ENCODE data around the gene U2AF1L4. TPM values are rescaled to one million over a fixed set of nuclear protein-coding genes. Genes with fewer than 3 reads are reported as not detected.
A peak's percentile ranks its signal among the peaks of the same experiment; 100 is the strongest.
"Not testable (repeated sequence)": the region's sequence is repeated elsewhere in the genome, so short reads cannot be mapped to it uniquely, and the experiment has no call there.

Gene U2AF1L4
- total RNA-seq, 1 donor from 2014 or later, result 29.7 TPM

DNA sequence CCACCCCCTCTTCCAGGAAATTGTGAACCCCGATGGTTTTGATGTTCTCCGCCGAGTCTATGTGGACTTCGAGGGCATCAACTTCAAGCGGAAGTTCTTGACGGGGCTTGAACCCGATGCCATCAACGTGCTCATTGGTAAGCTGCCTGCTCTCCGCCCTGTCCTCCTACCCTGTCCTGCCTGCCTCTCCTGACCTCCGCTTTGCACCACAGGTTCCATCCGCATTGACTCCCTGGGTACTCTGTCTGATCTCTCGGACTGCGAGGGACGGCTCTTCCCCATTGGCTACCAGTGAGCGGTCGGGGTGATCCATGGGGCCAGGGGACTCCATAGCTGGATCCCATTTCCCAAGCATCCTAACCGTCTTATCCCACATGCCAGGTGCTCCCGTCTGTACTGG lies 14.9 kb downstream of the U2AF1L4 start:
- DNase-seq (ENCODE audit: low spot score), result no peak
- Mint-ChIP-seq H3K27me3 (ENCODE audit: insufficient read depth) (no peaks in the 10 kb centered on the region), H3K36me3 (ENCODE audit: low read depth) (peaks cover 60% of the 10 kb centered on the region), H3K9me3 (no peaks in the 10 kb centered on the region), H3K4me1 (ENCODE audit: low read depth) (no peaks in the 10 kb centered on the region), H3K4me3 (no peak overlapping the region), H3K27ac (no peak overlapping the region)
- intact Hi-C loops (cut with micrococcal nuclease), result no loop called here

DNA sequence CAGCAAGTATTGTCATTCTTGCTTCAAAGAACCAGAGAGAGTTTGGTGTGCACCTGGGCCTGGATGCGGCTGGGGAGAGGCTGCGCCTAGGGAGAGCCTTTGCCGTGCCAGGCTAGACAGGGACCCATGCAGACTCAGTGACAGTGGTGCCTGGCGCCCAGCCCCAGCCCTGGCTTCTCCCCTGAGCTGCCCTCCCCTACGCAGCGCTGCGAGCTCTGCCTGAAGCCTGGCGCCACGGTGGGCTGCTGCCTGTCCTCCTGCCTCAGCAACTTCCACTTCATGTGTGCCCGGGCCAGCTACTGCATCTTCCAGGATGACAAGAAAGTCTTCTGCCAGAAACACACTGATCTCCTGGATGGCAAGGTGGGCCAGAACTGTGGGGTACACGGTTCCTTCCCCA lies 15.5 kb downstream of the U2AF1L4 start:
- Mint-ChIP-seq H3K27me3 (ENCODE audit: insufficient read depth) (no peaks in the 10 kb centered on the region), H3K9me3 (no peaks in the 10 kb centered on the region), H3K4me1 (ENCODE audit: low read depth) (no peaks in the 10 kb centered on the region), H3K4me3 (no peak overlapping the region), H3K27ac (no peak overlapping the region), H3K36me3 (ENCODE audit: low read depth) (peaks cover 62% of the 10 kb centered on the region)
- no peak for DNase-seq (ENCODE audit: low spot score)
- intact Hi-C loops (cut with micrococcal nuclease), result no loop called here

DNA sequence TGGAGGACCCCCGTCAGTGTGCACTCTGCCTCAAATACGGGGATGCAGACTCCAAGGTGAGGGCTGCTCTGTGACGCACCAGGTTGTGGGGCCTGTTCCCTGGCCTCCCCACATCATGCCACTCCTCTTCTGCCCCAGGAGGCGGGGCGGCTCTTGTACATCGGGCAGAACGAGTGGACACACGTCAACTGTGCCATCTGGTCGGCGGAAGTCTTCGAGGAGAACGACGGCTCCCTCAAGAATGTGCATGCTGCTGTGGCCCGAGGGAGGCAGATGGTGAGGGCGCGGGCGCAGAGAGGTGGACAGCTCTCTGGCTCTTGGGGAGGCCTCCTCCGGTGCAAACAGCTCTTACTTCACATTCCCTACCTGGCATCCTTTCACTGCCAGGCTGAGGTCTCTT lies 16.2 kb downstream of the U2AF1L4 start:
- peaks cover 61% of the 10 kb centered on the region for H3K36me3 Mint-ChIP-seq (ENCODE audit: low read depth)
- intact Hi-C loops (cut with micrococcal nuclease), result no loop called here
- DNase-seq (ENCODE audit: low spot score), result no peak

DNA sequence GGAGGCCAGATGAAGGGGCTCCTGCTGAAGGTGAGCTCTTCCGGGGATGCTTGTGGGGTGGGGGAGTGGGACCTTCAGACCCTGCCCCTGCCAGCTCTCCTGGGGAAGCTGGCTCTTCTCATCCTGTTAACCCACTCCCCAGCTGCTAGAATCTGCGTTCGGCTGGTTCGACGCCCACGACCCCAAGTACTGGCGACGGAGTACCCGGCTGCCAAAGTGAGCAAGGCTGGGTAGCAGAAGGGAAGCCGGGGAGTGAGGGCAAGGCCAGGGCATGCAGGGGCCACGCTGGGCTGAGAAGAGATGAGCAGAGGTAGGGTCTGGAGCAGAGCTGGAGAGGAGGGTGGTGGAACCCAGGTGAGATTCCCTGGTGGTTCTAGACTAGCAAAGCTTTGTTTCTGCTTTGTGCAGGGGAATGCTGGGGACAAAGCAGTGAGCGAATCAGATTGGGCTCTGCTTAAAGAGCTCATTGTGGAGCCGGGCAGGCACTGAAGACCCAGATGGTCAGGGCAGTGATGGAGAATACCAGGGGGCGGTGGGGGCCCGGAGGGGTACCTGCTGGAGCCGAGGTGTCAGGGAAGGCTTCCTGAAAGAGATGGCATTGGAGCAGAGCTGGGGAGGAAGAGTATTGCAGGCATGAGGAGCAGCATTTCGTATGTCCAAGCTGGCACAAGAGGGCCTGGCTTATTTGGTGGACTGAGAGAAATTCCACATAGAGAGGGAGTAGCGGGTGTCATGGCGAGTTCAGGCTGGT lies 17.1 kb downstream of the U2AF1L4 start:
- H3K36me3 Mint-ChIP-seq (ENCODE audit: low read depth), result peaks cover 63% of the 10 kb centered on the region
- intact Hi-C loops (cut with micrococcal nuclease), result no loop called here

More for the DNA sequence above, 16.2 kb downstream of the U2AF1L4 start:
- Mint-ChIP-seq H3K4me1 (ENCODE audit: low read depth) (no peaks in the 10 kb centered on the region), H3K4me3 (no peak overlapping the region), H3K27me3 (ENCODE audit: insufficient read depth) (no peaks in the 10 kb centered on the region), H3K9me3 (no peaks in the 10 kb centered on the region), H3K27ac (no peak overlapping the region)

DNA sequence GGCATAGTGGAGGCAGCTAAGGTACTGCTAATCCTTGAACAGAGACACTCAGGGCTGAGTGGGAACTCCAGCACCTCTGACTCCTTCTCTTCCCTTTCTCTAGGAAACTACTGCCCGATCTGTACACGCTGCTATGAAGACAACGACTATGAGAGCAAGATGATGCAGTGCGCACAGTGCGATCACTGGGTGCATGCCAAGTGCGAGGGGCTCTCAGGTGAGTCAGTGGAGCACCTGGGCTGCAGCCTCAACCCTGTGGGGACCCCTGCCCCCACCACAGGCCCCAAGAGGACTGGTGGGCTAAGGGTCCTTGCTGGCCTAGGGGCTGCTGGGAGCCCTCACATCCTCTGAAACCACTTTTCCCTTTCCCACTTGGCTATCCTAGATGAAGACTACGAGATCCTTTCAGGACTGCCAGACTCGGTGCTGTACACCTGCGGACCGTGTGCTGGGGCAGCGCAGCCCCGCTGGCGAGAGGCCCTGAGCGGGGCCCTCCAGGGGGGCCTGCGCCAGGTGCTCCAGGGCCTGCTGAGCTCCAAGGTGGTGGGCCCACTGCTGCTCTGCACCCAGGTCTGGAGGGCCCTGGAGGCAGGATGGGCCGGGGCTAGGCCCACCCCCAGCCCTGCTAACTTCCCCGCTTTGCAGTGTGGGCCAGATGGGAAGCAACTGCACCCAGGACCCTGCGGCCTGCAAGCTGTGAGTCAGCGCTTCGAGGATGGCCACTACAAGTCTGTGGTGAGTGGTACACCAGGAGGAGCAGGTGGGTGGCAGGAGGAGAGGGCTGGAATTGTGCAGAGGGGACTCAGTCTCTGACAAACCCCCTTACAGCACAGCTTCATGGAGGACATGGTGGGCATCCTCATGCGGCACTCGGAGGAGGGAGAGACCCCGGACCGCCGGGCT lies 17.9 kb downstream of the U2AF1L4 start:
- Mint-ChIP-seq H3K4me3 (no peak overlapping the region), H3K27ac (no peak overlapping the region), H3K9me3 (no peaks in the 10 kb centered on the region), H3K36me3 (ENCODE audit: low read depth) (peaks cover 69% of the 10 kb centered on the region), H3K4me1 (ENCODE audit: low read depth) (no peaks in the 10 kb centered on the region), H3K27me3 (ENCODE audit: insufficient read depth) (no peaks in the 10 kb centered on the region)
- DNase-seq (ENCODE audit: low spot score), result no peak
- intact Hi-C loops (cut with micrococcal nuclease), result no loop called here

More for the DNA sequence above, 17.1 kb downstream of the U2AF1L4 start:
- Mint-ChIP-seq H3K9me3 (no peaks in the 10 kb centered on the region), H3K4me1 (ENCODE audit: low read depth) (no peaks in the 10 kb centered on the region), H3K27ac (no peak overlapping the region), H3K27me3 (ENCODE audit: insufficient read depth) (no peaks in the 10 kb centered on the region), H3K4me3 (no peak overlapping the region)
- no peak for DNase-seq (ENCODE audit: low spot score)

DNA sequence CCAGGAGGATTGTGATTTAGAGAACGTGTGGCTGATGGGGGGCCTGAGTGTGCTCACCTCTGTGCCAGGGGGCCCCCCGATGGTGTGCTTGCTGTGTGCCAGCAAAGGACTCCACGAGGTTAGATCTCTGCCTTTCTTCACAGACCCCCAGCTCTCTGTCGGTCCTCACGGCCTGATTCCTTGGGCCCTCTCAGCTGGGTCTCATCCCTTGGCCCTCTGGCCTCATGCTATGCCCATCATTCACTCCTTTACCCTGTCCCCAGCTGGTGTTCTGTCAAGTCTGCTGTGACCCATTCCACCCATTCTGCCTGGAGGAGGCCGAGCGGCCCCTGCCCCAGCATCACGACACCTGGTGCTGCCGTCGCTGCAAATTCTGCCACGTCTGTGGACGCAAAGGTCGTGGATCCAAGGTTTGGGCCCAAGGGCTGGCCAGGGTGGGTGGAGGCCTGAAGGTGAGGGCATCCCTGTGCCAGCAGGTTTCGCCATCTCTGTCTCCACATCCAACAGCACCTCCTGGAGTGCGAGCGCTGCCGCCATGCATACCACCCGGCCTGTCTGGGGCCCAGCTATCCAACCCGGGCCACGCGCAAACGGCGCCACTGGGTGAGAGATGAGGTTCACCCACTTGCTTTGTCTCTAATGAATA lies 19.9 kb downstream of the U2AF1L4 start:
- DNase-seq (ENCODE audit: low spot score), result no peak
- intact Hi-C loops (cut with micrococcal nuclease), result no loop called here
- H3K4me3 Mint-ChIP-seq, result no peak overlapping the region
- peaks cover 70% of the 10 kb centered on the region for H3K36me3 Mint-ChIP-seq (ENCODE audit: low read depth)
- no peak overlapping the region for H3K27ac Mint-ChIP-seq
- no peaks in the 10 kb centered on the region for H3K9me3 Mint-ChIP-seq
- H3K4me1 Mint-ChIP-seq (ENCODE audit: low read depth), result peaks cover under 1% of the 10 kb centered on the region
- no peaks in the 10 kb centered on the region for H3K27me3 Mint-ChIP-seq (ENCODE audit: insufficient read depth)

DNA sequence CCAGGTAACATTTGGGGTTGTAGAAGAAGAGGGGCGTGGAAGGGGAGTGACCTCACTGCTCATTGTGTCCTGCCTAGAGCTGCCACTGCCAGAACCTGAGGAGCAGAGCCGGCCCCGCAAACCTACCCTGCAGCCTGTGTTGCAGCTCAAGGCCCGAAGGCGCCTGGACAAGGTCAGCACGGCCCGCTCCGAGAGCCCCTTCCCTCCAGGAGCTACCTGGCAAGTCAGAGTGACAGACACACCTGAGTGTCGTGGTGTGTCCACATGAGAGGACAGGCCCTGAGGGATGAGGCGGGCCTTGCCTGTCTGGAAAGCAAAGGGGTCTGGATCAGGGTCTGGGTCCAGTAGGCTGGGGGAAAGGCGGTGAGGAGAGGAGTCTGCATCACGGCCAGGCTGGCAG lies 20.7 kb downstream of the U2AF1L4 start:
- Mint-ChIP-seq H3K27me3 (ENCODE audit: insufficient read depth) (no peaks in the 10 kb centered on the region), H3K9me3 (no peaks in the 10 kb centered on the region), H3K36me3 (ENCODE audit: low read depth) (peaks cover 69% of the 10 kb centered on the region), H3K27ac (no peak overlapping the region), H3K4me3 (no peak overlapping the region), H3K4me1 (ENCODE audit: low read depth) (peaks cover 6% of the 10 kb centered on the region)
- intact Hi-C loops (cut with micrococcal nuclease), result no loop called here
- DNase-seq (ENCODE audit: low spot score), result no peak

DNA sequence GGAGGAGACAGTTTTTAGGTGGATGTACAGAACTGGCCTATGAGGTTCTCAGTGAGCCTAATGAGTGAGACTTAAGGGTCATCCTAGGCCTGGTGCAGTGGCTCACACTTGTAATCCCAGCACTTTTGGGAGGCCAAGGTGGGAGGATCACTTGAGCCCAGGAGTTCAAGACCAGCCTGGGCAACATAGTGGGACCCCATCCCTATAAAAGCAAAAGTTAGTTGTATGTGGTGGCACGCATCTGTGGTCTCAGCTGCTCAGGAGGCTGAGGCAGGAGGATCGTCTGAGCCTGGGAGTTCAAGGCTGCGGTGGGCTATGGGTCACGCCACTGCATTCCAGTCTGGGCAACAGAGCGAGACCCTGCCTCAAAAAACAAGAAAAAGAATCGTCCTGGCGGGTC lies 21.1 kb downstream of the U2AF1L4 start:
- peaks cover 10% of the 10 kb centered on the region for H3K4me1 Mint-ChIP-seq (ENCODE audit: low read depth)
- H3K9me3 Mint-ChIP-seq; intact Hi-C loops (cut with micrococcal nuclease); H3K27me3 Mint-ChIP-seq (ENCODE audit: insufficient read depth); H3K4me3 Mint-ChIP-seq; DNase-seq (ENCODE audit: low spot score); H3K27ac Mint-ChIP-seq: not testable (repeated sequence)
- peaks cover 68% of the 10 kb centered on the region for H3K36me3 Mint-ChIP-seq (ENCODE audit: low read depth)

DNA sequence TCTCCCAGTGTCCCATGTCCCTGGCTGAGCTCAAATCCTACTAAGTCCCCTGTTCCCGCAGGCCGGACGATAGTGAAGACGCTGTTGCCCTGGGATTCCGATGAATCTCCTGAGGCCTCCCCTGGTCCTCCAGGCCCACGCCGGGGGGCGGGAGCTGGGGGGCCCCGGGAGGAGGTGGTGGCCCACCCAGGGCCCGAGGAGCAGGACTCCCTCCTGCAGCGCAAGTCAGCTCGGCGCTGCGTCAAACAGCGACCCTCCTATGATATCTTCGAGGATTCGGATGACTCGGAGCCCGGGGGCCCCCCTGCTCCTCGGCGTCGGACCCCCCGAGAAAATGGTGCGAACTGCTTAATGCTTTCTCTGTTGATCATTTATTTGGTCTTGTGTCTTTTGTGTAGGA lies 21.5 kb downstream of the U2AF1L4 start:
- DNase-seq (ENCODE audit: low spot score), result no peak
- intact Hi-C loops (cut with micrococcal nuclease), result no loop called here
- Mint-ChIP-seq H3K4me3 (no peak overlapping the region), H3K27me3 (ENCODE audit: insufficient read depth) (no peaks in the 10 kb centered on the region), H3K4me1 (ENCODE audit: low read depth) (peaks cover 15% of the 10 kb centered on the region), H3K27ac (no peak overlapping the region), H3K36me3 (ENCODE audit: low read depth) (peaks cover 65% of the 10 kb centered on the region), H3K9me3 (no peaks in the 10 kb centered on the region)

DNA sequence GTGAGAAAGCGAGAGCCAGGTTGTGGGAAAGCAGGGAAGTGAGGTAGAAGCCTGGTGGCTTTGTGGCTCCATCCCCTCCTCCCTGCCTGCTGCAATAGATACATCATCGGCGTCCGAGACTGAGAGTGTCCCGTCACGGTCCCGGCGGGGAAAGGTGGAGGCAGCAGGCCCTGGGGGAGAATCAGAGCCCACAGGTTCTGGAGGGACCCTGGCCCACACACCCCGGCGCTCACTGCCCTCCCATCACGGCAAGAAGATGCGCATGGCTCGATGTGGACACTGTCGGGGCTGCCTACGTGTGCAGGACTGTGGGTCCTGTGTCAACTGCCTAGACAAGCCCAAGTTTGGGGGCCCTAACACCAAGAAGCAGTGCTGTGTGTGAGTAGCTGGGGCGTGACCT lies 22.3 kb downstream of the U2AF1L4 start:
- peaks cover 16% of the 10 kb centered on the region for H3K4me1 Mint-ChIP-seq (ENCODE audit: low read depth)
- H3K9me3 Mint-ChIP-seq, result no peaks in the 10 kb centered on the region
- H3K36me3 Mint-ChIP-seq (ENCODE audit: low read depth), result peaks cover 58% of the 10 kb centered on the region
- no peak overlapping the region for H3K27ac Mint-ChIP-seq
- no peak overlapping the region for H3K4me3 Mint-ChIP-seq
- intact Hi-C loops (cut with micrococcal nuclease), result no loop called here
- DNase-seq (ENCODE audit: low spot score), result no peak
- H3K27me3 Mint-ChIP-seq (ENCODE audit: insufficient read depth), result no peaks in the 10 kb centered on the region

DNA sequence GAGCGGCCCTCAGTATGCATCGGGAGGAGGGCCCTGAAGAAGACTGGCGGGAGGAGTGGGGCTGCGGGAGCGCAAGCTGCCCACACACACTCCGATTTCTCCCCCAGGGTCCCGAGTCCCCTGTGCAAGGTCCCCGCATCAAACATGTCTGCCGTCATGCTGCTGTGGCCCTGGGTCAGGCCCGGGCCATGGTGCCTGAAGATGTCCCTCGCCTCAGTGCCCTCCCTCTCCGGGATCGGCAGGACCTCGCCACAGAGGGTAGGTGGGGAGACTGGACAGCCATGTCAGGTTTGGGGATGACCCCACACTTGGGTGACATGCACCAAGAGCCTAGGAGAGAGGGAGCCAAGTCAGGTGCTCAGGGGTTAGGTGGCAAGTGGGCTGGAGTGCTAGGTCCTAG lies 22.8 kb downstream of the U2AF1L4 start:
- no peaks in the 10 kb centered on the region for H3K27me3 Mint-ChIP-seq (ENCODE audit: insufficient read depth)
- no peak overlapping the region for H3K27ac Mint-ChIP-seq
- H3K36me3 Mint-ChIP-seq (ENCODE audit: low read depth), result peaks cover 57% of the 10 kb centered on the region
- H3K9me3 Mint-ChIP-seq, result no peaks in the 10 kb centered on the region
- no peak overlapping the region for H3K4me3 Mint-ChIP-seq
- H3K4me1 Mint-ChIP-seq (ENCODE audit: low read depth), result peaks cover 16% of the 10 kb centered on the region
- no peak for DNase-seq (ENCODE audit: low spot score)
- intact Hi-C loops (cut with micrococcal nuclease), result no loop called here

DNA sequence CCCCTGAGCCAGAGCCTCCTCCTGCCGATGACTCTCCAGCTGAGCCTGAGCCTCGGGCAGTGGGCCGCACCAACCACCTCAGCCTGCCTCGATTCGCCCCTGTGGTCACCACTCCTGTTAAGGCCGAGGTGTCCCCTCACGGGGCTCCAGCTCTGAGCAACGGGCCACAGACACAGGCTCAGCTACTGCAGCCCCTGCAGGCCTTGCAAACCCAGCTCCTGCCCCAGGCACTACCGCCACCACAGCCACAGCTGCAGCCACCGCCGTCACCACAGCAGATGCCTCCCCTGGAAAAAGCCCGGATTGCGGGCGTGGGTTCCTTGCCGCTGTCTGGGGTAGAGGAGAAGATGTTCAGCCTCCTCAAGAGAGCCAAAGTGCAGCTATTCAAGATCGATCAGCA lies 23.8 kb downstream of the U2AF1L4 start:
- Mint-ChIP-seq H3K27me3 (ENCODE audit: insufficient read depth) (no peaks in the 10 kb centered on the region), H3K36me3 (ENCODE audit: low read depth) (peaks cover 55% of the 10 kb centered on the region), H3K27ac (no peak overlapping the region), H3K9me3 (no peaks in the 10 kb centered on the region), H3K4me1 (ENCODE audit: low read depth) (peaks cover 20% of the 10 kb centered on the region), H3K4me3 (no peak overlapping the region)
- DNase-seq (ENCODE audit: low spot score), result no peak
- intact Hi-C loops (cut with micrococcal nuclease), result no loop called here

DNA sequence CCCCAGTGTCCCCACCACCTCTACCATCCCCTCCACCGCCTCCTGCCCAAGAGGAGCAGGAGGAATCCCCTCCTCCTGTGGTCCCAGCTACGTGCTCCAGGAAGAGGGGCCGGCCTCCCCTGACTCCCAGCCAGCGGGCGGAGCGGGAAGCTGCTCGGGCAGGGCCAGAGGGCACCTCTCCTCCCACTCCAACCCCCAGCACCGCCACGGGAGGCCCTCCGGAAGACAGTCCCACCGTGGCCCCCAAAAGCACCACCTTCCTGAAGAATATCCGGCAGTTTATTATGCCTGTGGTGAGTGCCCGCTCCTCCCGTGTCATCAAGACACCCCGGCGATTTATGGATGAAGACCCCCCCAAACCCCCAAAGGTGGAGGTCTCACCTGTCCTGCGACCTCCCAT lies 24.6 kb downstream of the U2AF1L4 start:
- no peak overlapping the region for H3K4me3 Mint-ChIP-seq
- H3K27ac Mint-ChIP-seq, result peak overlapping the region; percentile 29

More for the DNA sequence above, 24.6 kb downstream of the U2AF1L4 start:
- peaks cover 22% of the 10 kb centered on the region for H3K4me1 Mint-ChIP-seq (ENCODE audit: low read depth)
- no peaks in the 10 kb centered on the region for H3K27me3 Mint-ChIP-seq (ENCODE audit: insufficient read depth)
- intact Hi-C loops (cut with micrococcal nuclease), result no loop called here
- peaks cover 51% of the 10 kb centered on the region for H3K36me3 Mint-ChIP-seq (ENCODE audit: low read depth)
- no peak for DNase-seq (ENCODE audit: low spot score)
- H3K9me3 Mint-ChIP-seq, result no peaks in the 10 kb centered on the region
